Measurements from ENCODE around the gene WDFY4.

Gene WDFY4

GRCh38 chr10:48820699-48821098 is 136.0 kb downstream of the WDFY4 start:
- TF ChIP-seq Cebpa-rat (IDR thresholded peaks at IDR 0.05): no peak
- Histone ChIP-seq H3K9ac (peak overlapping the region in 1 of 11 experiments; percentile 16; a peak in 1 of 22 replicates), H3K9me3 (replicated peaks in 1 of 11) (peaks cover 0 to 13% (median 0%) of the 10 kb centered on the region in 11 experiments; a peak in 3 of 22 replicates), H3K27ac (no peak overlapping the region), H3K4me1 (peaks cover 0 to 18% (median 15%) of the 10 kb centered on the region in 10 experiments; a peak in 16 of 20 replicates), H3K36me3 (peaks cover 0 to 90% (median 0%) of the 10 kb centered on the region in 11 experiments; a peak in 11 of 22 replicates), H3K4me2 (peak overlapping the region in 9 of 11 experiments; percentile 29 to 74 (median 67); a peak in 18 of 22 replicates), H3K4me3 (no peak overlapping the region), H3K27me3 (no peaks in the 10 kb centered on the region), H4K20me1 (peaks cover 0 to 4% (median 0%) of the 10 kb centered on the region in 11 experiments; a peak in 2 of 22 replicates)

- H3K36me3 ChIP-seq: peaks cover 0 to 94% (median 0%) of the 10 kb centered on the region in 11 experiments; a peak in 11 of 22 replicates
- H3K9ac ChIP-seq: peak overlapping the region in 1 of 11 experiments; percentile 16; a peak in 1 of 22 replicates
- H3K9me3 ChIP-seq (replicated peaks in 1 of 11): peaks cover 0 to 13% (median 0%) of the 10 kb centered on the region in 11 experiments; a peak in 3 of 22 replicates
- H3K4me2 ChIP-seq: peak overlapping the region in 8 of 11 experiments; percentile 53 to 74 (median 70); a peak in 16 of 22 replicates
- H3K4me3 ChIP-seq: no peak overlapping the region
- peaks cover 0 to 18% (median 15%) of the 10 kb centered on the region in 10 experiments; a peak in 16 of 20 replicates for H3K4me1 ChIP-seq
- peaks cover 0 to 4% (median 0%) of the 10 kb centered on the region in 11 experiments; a peak in 2 of 22 replicates for H4K20me1 ChIP-seq
- no peak for TF ChIP-seq Cebpa-rat (IDR thresholded peaks at IDR 0.05)
- no peaks in the 10 kb centered on the region for H3K27me3 ChIP-seq
- H3K27ac ChIP-seq: no peak overlapping the region
These were observed 136.4 kb downstream of the WDFY4 start for GRCh38 chr10:48821111-48821510.

- H3K36me3 ChIP-seq: peaks cover 0 to 100% (median 1%) of the 10 kb centered on the region in 11 experiments; a peak in 12 of 22 replicates
- no peak for TF ChIP-seq Cebpa-rat (IDR thresholded peaks at IDR 0.05)
- H4K20me1 ChIP-seq: peaks cover 0 to 4% (median 0%) of the 10 kb centered on the region in 11 experiments; a peak in 2 of 22 replicates
- peaks cover 0 to 18% (median 15%) of the 10 kb centered on the region in 10 experiments; a peak in 16 of 20 replicates for H3K4me1 ChIP-seq
- no peaks in the 10 kb centered on the region for H3K27me3 ChIP-seq
- no peak overlapping the region for H3K27ac ChIP-seq
- peak overlapping the region in 2 of 11 experiments; percentile 72 to 74; a peak in 1 of 22 replicates for H3K4me2 ChIP-seq
- no peak overlapping the region for H3K4me3 ChIP-seq
- H3K9ac ChIP-seq: no peak overlapping the region
- H3K9me3 ChIP-seq (replicated peaks in 1 of 11): peaks cover 0 to 13% (median 0%) of the 10 kb centered on the region in 11 experiments; a peak in 3 of 22 replicates
These were observed 137.0 kb downstream of the WDFY4 start for GRCh38 chr10:48821692-48822091.

- H3K4me2 ChIP-seq: no peak overlapping the region
- peaks cover 0 to 9% (median 0%) of the 10 kb centered on the region in 11 experiments; a peak in 2 of 22 replicates for H3K9me3 ChIP-seq (replicated peaks in 1 of 11)
- H3K4me1 ChIP-seq: no peaks in the 10 kb centered on the region
- H3K4me3 ChIP-seq: no peak overlapping the region
- no peaks in the 10 kb centered on the region for H3K27me3 ChIP-seq
- peaks cover 0 to 98% (median 12%) of the 10 kb centered on the region in 11 experiments; a peak in 16 of 22 replicates for H3K36me3 ChIP-seq
- no peak overlapping the region for H3K27ac ChIP-seq
- H4K20me1 ChIP-seq: no peaks in the 10 kb centered on the region
- no peak overlapping the region for H3K9ac ChIP-seq
- TF ChIP-seq Cebpa-rat (IDR thresholded peaks at IDR 0.05): no peak
These were observed 149.0 kb downstream of the WDFY4 start for GRCh38 chr10:48833674-48834073.

GRCh38 chr10:48834189-48834965 is 149.7 kb downstream of the WDFY4 start:
- H3K9ac ChIP-seq: no peak overlapping the region
- no peaks in the 10 kb centered on the region for H3K4me1 ChIP-seq
- H3K27me3 ChIP-seq: no peaks in the 10 kb centered on the region
- H3K9me3 ChIP-seq (replicated peaks in 1 of 11): peaks cover 0 to 9% (median 0%) of the 10 kb centered on the region in 11 experiments; a peak in 2 of 22 replicates
- H3K36me3 ChIP-seq: peaks cover 0 to 100% (median 12%) of the 10 kb centered on the region in 11 experiments; a peak in 16 of 22 replicates
- no peaks in the 10 kb centered on the region for H4K20me1 ChIP-seq
- no peak overlapping the region for H3K4me2 ChIP-seq
- no peak for TF ChIP-seq Cebpa-rat (IDR thresholded peaks at IDR 0.05)
- no peak overlapping the region for H3K4me3 ChIP-seq
- H3K27ac ChIP-seq: no peak overlapping the region

- Histone ChIP-seq H3K27me3 (no peaks in the 10 kb centered on the region), H3K36me3 (peaks cover 0 to 100% (median 12%) of the 10 kb centered on the region in 11 experiments; a peak in 16 of 22 replicates), H3K27ac (no peak overlapping the region), H4K20me1 (no peaks in the 10 kb centered on the region), H3K9ac (no peak overlapping the region), H3K4me3 (no peak overlapping the region), H3K4me2 (no peak overlapping the region), H3K9me3 (replicated peaks in 1 of 11) (peaks cover 0 to 9% (median 0%) of the 10 kb centered on the region in 11 experiments; a peak in 2 of 22 replicates), H3K4me1 (no peaks in the 10 kb centered on the region)
- no peak for TF ChIP-seq Cebpa-rat (IDR thresholded peaks at IDR 0.05)
These were observed 151.1 kb downstream of the WDFY4 start for GRCh38 chr10:48835781-48836180.

GRCh38 chr10:48836605-48837004 is 151.9 kb downstream of the WDFY4 start:
- H3K9me3 ChIP-seq (replicated peaks in 1 of 11): peaks cover 0 to 9% (median 0%) of the 10 kb centered on the region in 11 experiments; a peak in 2 of 22 replicates
- H4K20me1 ChIP-seq: no peaks in the 10 kb centered on the region
- H3K36me3 ChIP-seq: peaks cover 0 to 100% (median 12%) of the 10 kb centered on the region in 11 experiments; a peak in 14 of 22 replicates
- no peaks in the 10 kb centered on the region for H3K4me1 ChIP-seq
- H3K27me3 ChIP-seq: no peaks in the 10 kb centered on the region
- no peak overlapping the region for H3K4me3 ChIP-seq
- H3K27ac ChIP-seq: no peak overlapping the region
- no peak overlapping the region for H3K4me2 ChIP-seq
- no peak for TF ChIP-seq Cebpa-rat (IDR thresholded peaks at IDR 0.05)
- no peak overlapping the region for H3K9ac ChIP-seq

GRCh38 chr10:48838834-48839233 is 154.2 kb downstream of the WDFY4 start:
- Histone ChIP-seq H3K9me3 (replicated peaks in 1 of 11) (no peaks in the 10 kb centered on the region), H3K4me1 (no peaks in the 10 kb centered on the region), H3K27ac (no peak overlapping the region), H3K4me3 (no peak overlapping the region), H3K4me2 (no peak overlapping the region), H3K27me3 (no peaks in the 10 kb centered on the region), H4K20me1 (no peaks in the 10 kb centered on the region), H3K9ac (no peak overlapping the region), H3K36me3 (peaks cover 0 to 100% (median 5%) of the 10 kb centered on the region in 11 experiments; a peak in 11 of 22 replicates)
- no peak for TF ChIP-seq Cebpa-rat (IDR thresholded peaks at IDR 0.05)
